HG03025 (cell line): ENCODE results near the gene BHLHE23.

Experiments
- ATAC-seq: cut with Tn5 transposase; IDR thresholded peaks from one replicate; pipeline ENCODE4 v1.9.1; 2021; ENCODE audit warnings: mild to moderate bottlenecking, moderate library complexity; ENCODE audit not compliant: unreplicated experiment, low FRiP score

BHLHE23 gene

GRCh38 chr20:63009988-63010769, 3.4 kb upstream of the BHLHE23 start:
- ATAC-seq: peak; percentile 50

- peak; percentile 53 for ATAC-seq
These were observed 2.5 kb upstream of the BHLHE23 start for GRCh38 chr20:63009045-63009961.

- ATAC-seq: no peak
These were observed 1.8 kb upstream of the BHLHE23 start for GRCh38 chr20:63008541-63009044.

GRCh38 chr20:63007646-63008488, 1.1 kb upstream of the BHLHE23 start:
- ATAC-seq: no peak

- ATAC-seq: no peak
These were observed 539 bp upstream of the BHLHE23 start for GRCh38 chr20:63007360-63007645.

GRCh38 chr20:63005862-63006539, 763 bp downstream of the BHLHE23 start:
- no peak for ATAC-seq

- ATAC-seq: no peak
These were observed 1.4 kb downstream of the BHLHE23 start for GRCh38 chr20:63005365-63005861.

- ATAC-seq: no peak
These were observed 2.0 kb downstream of the BHLHE23 start for GRCh38 chr20:63004607-63005364.

- ATAC-seq: no peak
These were observed 3.2 kb downstream of the BHLHE23 start for GRCh38 chr20:63003546-63003945.

- no peak for ATAC-seq
These were observed 4.3 kb downstream of the BHLHE23 start for GRCh38 chr20:63002511-63002910.

- no peak for ATAC-seq
These were observed 5.8 kb downstream of the BHLHE23 start for GRCh38 chr20:63000958-63001357.

GRCh38 chr20:63000036-63000435, 6.7 kb downstream of the BHLHE23 start:
- no peak for ATAC-seq

- ATAC-seq: no peak
These were observed 7.2 kb downstream of the BHLHE23 start for GRCh38 chr20:62999580-62999979.

- ATAC-seq: no peak
These were observed 8.3 kb downstream of the BHLHE23 start for GRCh38 chr20:62998449-62998848.

GRCh38 chr20:62997417-62998035, 9.2 kb downstream of the BHLHE23 start:
- ATAC-seq: no peak

GRCh38 chr20:62996596-62996982, 10.2 kb downstream of the BHLHE23 start:
- ATAC-seq: no peak

GRCh38 chr20:62995898-62996595, 10.7 kb downstream of the BHLHE23 start:
- ATAC-seq: no peak

- ATAC-seq: no peak
These were observed 11.3 kb downstream of the BHLHE23 start for GRCh38 chr20:62995481-62995880.
